ENCODE data around the gene MUC20.

DNA sequence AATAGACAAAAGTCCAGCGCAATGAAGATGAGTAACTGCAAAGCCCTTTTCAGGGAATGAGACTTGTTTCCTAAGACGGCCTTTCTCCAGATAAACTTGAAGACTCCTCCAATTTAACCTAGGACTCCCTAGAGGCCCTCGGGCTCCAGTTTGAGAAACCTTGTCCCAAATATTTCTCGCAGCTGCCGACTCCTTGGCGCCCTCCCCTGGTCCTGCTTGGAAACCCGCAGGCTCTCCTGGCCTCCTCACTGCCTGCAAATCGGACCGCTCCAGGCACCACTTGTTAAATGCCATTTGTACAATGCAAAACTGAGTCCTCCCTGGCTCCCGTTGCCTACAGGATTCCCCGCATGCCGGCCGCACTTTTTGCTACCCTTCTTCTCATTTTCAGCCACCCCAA, 54.1 kb downstream of the MUC20 start:
- TF ChIP-seq CTCF (IDR thresholded peaks at IDR 0.05; ENCODE audit: low read depth, low read length, missing input control) (peak; percentile 44), RAD21 (IDR thresholded peaks at IDR 0.05) (peak; percentile 64 to 73), YY1 (IDR thresholded peaks at IDR 0.05) (no peak), HNF4G (IDR thresholded peaks at IDR 0.05) (no peak), GABPA (IDR thresholded peaks at IDR 0.05 in 1 of 2, conservative IDR thresholded peaks at IDR 0.05 in 1 of 2) (no peak), TAF1 (conservative IDR thresholded peaks at IDR 0.05) (no peak), EGR1 (IDR thresholded peaks at IDR 0.05; ENCODE audit: low read depth in 2 of 2) (no peak), FOXA1 (IDR thresholded peaks at IDR 0.05) (no peak)
- TF ChIP-seq, protein P1, sequence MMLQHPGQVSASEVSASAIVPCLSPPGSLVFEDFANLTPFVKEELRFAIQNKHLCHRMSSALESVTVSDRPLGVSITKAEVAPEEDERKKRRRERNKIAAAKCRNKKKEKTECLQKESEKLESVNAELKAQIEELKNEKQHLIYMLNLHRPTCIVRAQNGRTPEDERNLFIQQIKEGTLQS (IDR thresholded peaks at IDR 0.05): no peak
- TF ChIP-seq, protein P2, sequence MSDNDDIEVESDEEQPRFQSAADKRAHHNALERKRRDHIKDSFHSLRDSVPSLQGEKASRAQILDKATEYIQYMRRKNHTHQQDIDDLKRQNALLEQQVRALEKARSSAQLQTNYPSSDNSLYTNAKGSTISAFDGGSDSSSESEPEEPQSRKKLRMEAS (IDR thresholded peaks at IDR 0.05): no peak
